C4-2B (cell line): ENCODE results near the gene CDH15.

Source experiments
- H3K27ac ChIP-seq: fragments of 450-650 bp; 2 replicates; pipeline ENCODE4 v1.5.1; 2017
- CTCF ChIP-seq: fragments of 450-650 bp; conservative IDR thresholded peaks from 2 replicates; pipeline ENCODE4 v1.5.1; 2017; ENCODE audit warnings: mild to moderate bottlenecking
- ZFX ChIP-seq: fragments of 450-650 bp; IDR thresholded peaks from 2 replicates; pipeline ENCODE4 v1.6.1; 2017

The CDH15 gene

GRCh38 chr16:89155184-89155679 is 16.3 kb upstream of the CDH15 start:
- TF ChIP-seq CTCF (no peak), ZFX (no peak)
- no peak overlapping the region; the same call in 1 of the 2 replicates for H3K27ac ChIP-seq

- H3K27ac ChIP-seq: no peak overlapping the region
- TF ChIP-seq CTCF: no peak
- no peak for TF ChIP-seq ZFX
Measured at GRCh38 chr16:89155851-89156739, 15.5 kb upstream of the CDH15 start.

GRCh38 chr16:89156740-89157645 is 14.6 kb upstream of the CDH15 start:
- no peak overlapping the region for H3K27ac ChIP-seq
- TF ChIP-seq CTCF (no peak), ZFX (no peak)

GRCh38 chr16:89157778-89158177 is 13.8 kb upstream of the CDH15 start:
- TF ChIP-seq CTCF (no peak), ZFX (no peak)
- no peak overlapping the region for H3K27ac ChIP-seq

- H3K27ac ChIP-seq: no peak overlapping the region
- no peak for TF ChIP-seq CTCF
- no peak for TF ChIP-seq ZFX
Measured at GRCh38 chr16:89159066-89159849, 12.3 kb upstream of the CDH15 start.

GRCh38 chr16:89159850-89160354 is 11.6 kb upstream of the CDH15 start:
- H3K27ac ChIP-seq: no peak overlapping the region
- TF ChIP-seq CTCF: no peak
- no peak for TF ChIP-seq ZFX
